Adrenal gland (tissue), 5 donors: Measurements from ENCODE around the gene STOML1.

ENCODE experiments used
- CTCF ChIP-seq, 6 experiments: fragments of 450-650 bp in 4 of 6; fragments of 200-600 bp in 2 of 6; sonication (generic) in 1 of 6; IDR thresholded peaks; 1 replicate in 5 of 6; 2 replicates in 1 of 6; pipeline versions ENCODE4 v1.5.1 to v1.8.0; 2016 to 2021; ENCODE audit warnings: antibody characterized with exemption in 6 of 6, mild to moderate bottlenecking in 2 of 6, moderate library complexity in 1 of 6
- POLR2A ChIP-seq, 2 donors: fragments of 450-650 bp; IDR thresholded peaks; one replicate each; pipeline ENCODE4 v1.6.1; 2017; ENCODE audit warnings: antibody characterized with exemption in 2 of 2, mild to moderate bottlenecking in 2 of 2, moderate library complexity in 1 of 2
- donor health status: DM: no; HTN: no; CAD: no.

- no peak for TF ChIP-seq POLR2A (IDR thresholded peaks at IDR 0.05)
- TF ChIP-seq CTCF (IDR thresholded peaks at IDR 0.05): no peak
Measured at GRCh38 chr15:74039656-74040010, 47.5 kb upstream of the STOML1 start.
